Uterus (tissue), 4 donors: Measurements from ENCODE around the gene SRRM5. TPM values are rescaled to one million over a fixed set of nuclear protein-coding genes. Genes with fewer than 3 reads are reported as not detected.
A peak's percentile ranks its signal among the peaks of the same experiment; 100 is the strongest.

Experiments
- DNase-seq, 2 donors: peaks; one replicate each; pipeline ENCODE4 v3.0.0-alpha.2; 2019 to 2020
- H3K27ac ChIP-seq, 2 donors: fragments of 200-600 bp; sonication (generic); 1 replicate in 1 of 2; 2 replicates in 1 of 2; pipeline ENCODE4 v1.5.1; 2016 to 2018
- H3K27me3 ChIP-seq, 2 donors: fragments of 200-600 bp; sonication (generic); one replicate each; pipeline ENCODE4 v1.5.1; 2018 to 2019; ENCODE audit warnings: control low read depth in 1 of 2
- H3K36me3 ChIP-seq, 2 donors: fragments of 200-600 bp; sonication (generic); one replicate each; pipeline ENCODE4 v1.5.1; 2019; ENCODE audit warnings: control low read depth in 1 of 2
- H3K4me1 ChIP-seq, 2 donors: fragments of 200-600 bp; sonication (generic); one replicate each; pipeline ENCODE4 v1.5.1; 2018 to 2019; ENCODE audit warnings: control low read depth in 1 of 2
- H3K4me3 ChIP-seq, 2 donors: fragments of 200-600 bp; sonication (generic); 1 replicate in 1 of 2; 2 replicates in 1 of 2; pipeline ENCODE4 v1.5.1; 2018 to 2019; ENCODE audit warnings: mild to moderate bottlenecking in 1 of 2
- H3K9me3 ChIP-seq, 2 donors: fragments of 200-600 bp; sonication (generic); one replicate each; pipeline ENCODE4 v1.5.1; 2019; ENCODE audit warnings: control low read depth in 1 of 2
- CTCF ChIP-seq, 4 experiments: fragments of 200-600 bp in 2 of 4; fragments of 450-650 bp in 2 of 4; sonication (generic) in 2 of 4; IDR thresholded peaks; one replicate each; pipeline ENCODE4 v1.5.1; 2016 to 2019; ENCODE audit warnings: antibody characterized with exemption in 4 of 4, mild to moderate bottlenecking in 2 of 4, moderate library complexity in 1 of 4
- POLR2A ChIP-seq, 2 donors: fragments of 450-650 bp; IDR thresholded peaks; one replicate each; pipeline ENCODE4 v1.6.1; 2016; ENCODE audit warnings: antibody characterized with exemption in 2 of 2, mild to moderate bottlenecking in 1 of 2, moderate library complexity in 1 of 2
- intact Hi-C: fragments of 100-400 bp; cut with DNase I; formaldehyde crosslinking; loops from one replicate; pipeline ENCODE4 v1.15.1; 2023; ENCODE audit warnings: low total_unique reads
- total RNA-seq, 4 donors: library from RNA; depleted of rRNA in 3 of 4; stranded (reverse); fragments of >200 nt in 3 of 4; gene quantifications; one replicate each; pipeline versions ENCODE4 v1.1.0 to v1.2.4, GENCODE V29; 2014 to 2023
- donor health status: DM: yes; HTN: yes; CAD: no.

The SRRM5 gene
- total RNA-seq, 4 donors from 2014 or later: 0.58 TPM; not detected in 3

- Histone ChIP-seq H3K4me1 (peaks cover 0 to 5% of the 10 kb centered on the region in 2 donors), H3K9me3 (no peaks in the 10 kb centered on the region), H3K27me3 (no peaks in the 10 kb centered on the region), H3K36me3 (no peaks in the 10 kb centered on the region), H3K27ac (no peak overlapping the region), H3K4me3 (no peak overlapping the region)
- TF ChIP-seq CTCF (IDR thresholded peaks at IDR 0.05) (no peak), POLR2A (IDR thresholded peaks at IDR 0.05) (no peak)
- intact Hi-C loops: no loop called here
- no peak for DNase-seq
Observed at GRCh38 chr19:43616954-43617353, 5.1 kb downstream of the SRRM5 start.

GRCh38 chr19:43618921-43619261, 7.0 kb downstream of the SRRM5 start:
- DNase-seq: peak in 1 of 2 donors; percentile 36
- Histone ChIP-seq H3K9me3 (no peaks in the 10 kb centered on the region), H3K27ac (peak overlapping the region; percentile 91 to 94), H3K4me1 (peaks cover 0 to 5% of the 10 kb centered on the region in 2 donors), H3K4me3 (peak overlapping the region; percentile 87 to 88), H3K36me3 (no peaks in the 10 kb centered on the region), H3K27me3 (no peaks in the 10 kb centered on the region)
- no peak for TF ChIP-seq CTCF (IDR thresholded peaks at IDR 0.05)
- TF ChIP-seq POLR2A (IDR thresholded peaks at IDR 0.05): no peak
- intact Hi-C loops: no loop called here

- H3K27ac ChIP-seq: peak within 1 kb of the TSS; percentile 91 to 94
- H3K27me3 ChIP-seq: no peaks in the 10 kb centered on the region
- intact Hi-C loops: loop anchor here (5.0 kb wide), 1 partner anchor 43 kb away; no protein-coding TSS in a partner anchor
- H3K4me3 ChIP-seq: peak within 1 kb of the TSS; percentile 87 to 88
- peaks cover 0 to 5% of the 10 kb centered on the region in 2 donors for H3K4me1 ChIP-seq
- H3K36me3 ChIP-seq: no peaks in the 10 kb centered on the region
- no peaks in the 10 kb centered on the region for H3K9me3 ChIP-seq
- DNase-seq: peak; percentile 85 to 88
- peak; percentile 62 to 89 for TF ChIP-seq POLR2A (IDR thresholded peaks at IDR 0.05)
- TF ChIP-seq CTCF (IDR thresholded peaks at IDR 0.05): peak in 2 of 4 experiments; percentile 3 to 23
Observed at GRCh38 chr19:43619262-43620060, 7.6 kb downstream of the SRRM5 start, which contains the start of gene ZNF428. Gene ZNF428 (minus strand): TSS chr19:43619629. CDS start chr19:43614304, 5,325 bp downstream.

GRCh38 chr19:43620061-43621001, 8.4 kb downstream of the SRRM5 start:
- intact Hi-C loops: loop anchor here (5.0 kb wide), 1 partner anchor 42 kb away; no protein-coding TSS in a partner anchor
- Histone ChIP-seq H3K4me3 (peak overlapping the region; percentile 87 to 88), H3K4me1 (peaks cover 0 to 5% of the 10 kb centered on the region in 2 donors), H3K36me3 (no peaks in the 10 kb centered on the region), H3K27me3 (no peaks in the 10 kb centered on the region), H3K9me3 (no peaks in the 10 kb centered on the region), H3K27ac (peak overlapping the region; percentile 91 to 94)
- TF ChIP-seq POLR2A (IDR thresholded peaks at IDR 0.05) (no peak), CTCF (IDR thresholded peaks at IDR 0.05) (no peak)
- no peak for DNase-seq
